Measurements from ENCODE around the gene DIO3. TPM values are rescaled to one million over a fixed set of nuclear protein-coding genes. Genes with fewer than 3 reads are reported as not detected.

The DIO3 gene
- total RNA-seq, 1 experiment from 2014 or later: not detected

DNA sequence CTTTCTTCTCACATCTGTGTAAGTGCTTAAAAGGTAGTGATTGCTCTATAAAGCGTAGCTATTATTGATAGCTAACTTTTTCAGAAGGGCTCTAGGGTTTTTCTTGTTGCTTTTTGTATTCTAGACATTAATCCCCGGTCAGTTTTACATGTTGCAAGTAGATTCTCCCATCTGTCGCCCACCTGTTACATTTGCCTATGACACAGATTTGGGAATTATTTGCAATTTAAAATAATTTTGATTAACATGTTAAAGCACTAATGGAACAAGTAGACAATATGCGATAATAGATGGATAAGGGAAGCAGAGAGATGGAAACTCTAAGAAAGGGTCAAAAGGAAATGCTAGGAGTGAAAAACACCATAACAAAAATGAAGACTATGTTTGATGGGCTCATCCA is 44.5 kb downstream of the DIO3 start:
- Histone ChIP-seq H2BK120ac (ENCODE audit: low read depth, low read length, poor library complexity, severe bottlenecking) (no peak overlapping the region), H2BK12ac (ENCODE audit: insufficient read length, low read depth, low read length) (no peak overlapping the region), H4K8ac (replicated peaks; ENCODE audit: insufficient read length, low read depth, low read length) (no peak overlapping the region), H4K5ac (ENCODE audit: insufficient read length, low read depth, low read length) (no peak overlapping the region), H2AK5ac (ENCODE audit: insufficient read length, low read length) (no peak overlapping the region), H3K79me1 (ENCODE audit: insufficient read depth, low read depth, low read length, poor library complexity, severe bottlenecking) (no peaks in the 10 kb centered on the region), H3K14ac (ENCODE audit: insufficient read depth, low read length) (no peak overlapping the region), H4K20me1 (ENCODE audit: control insufficient read depth, insufficient read depth, insufficient read length) (no peaks in the 10 kb centered on the region), H3K4me2 (ENCODE audit: insufficient read depth, insufficient read length, low read length) (no peak overlapping the region), H3K18ac (ENCODE audit: insufficient read length, low read depth, low read length) (no peak overlapping the region), H3K9me3 (ENCODE audit: control insufficient read depth, low read depth, low read length) (no peaks in the 10 kb centered on the region), H3K79me2 (ENCODE audit: insufficient read depth, low read length) (no peaks in the 10 kb centered on the region), H2BK15ac (ENCODE audit: low read depth, low read length) (no peak overlapping the region), H3K4ac (ENCODE audit: low read depth, low read length) (no peak overlapping the region), H3K9ac (ENCODE audit: extremely low read depth, insufficient read length, low read length) (no peak overlapping the region), H3K27me3 (ENCODE audit: insufficient read depth, low read length) (no peaks in the 10 kb centered on the region), H3T11ph (ENCODE audit: low read length) (no peak overlapping the region), H3K56ac (ENCODE audit: insufficient read length, low read depth, low read length) (no peak overlapping the region), H4K91ac (ENCODE audit: insufficient read length, low read depth, low read length) (no peak overlapping the region), H3K23ac (ENCODE audit: insufficient read length, low read depth, low read length) (no peak overlapping the region), H3K27ac (ENCODE audit: insufficient read length, low read depth, low read length) (no peak overlapping the region), H3K4me1 (ENCODE audit: insufficient read depth, low read length) (no peaks in the 10 kb centered on the region), H2BK5ac (ENCODE audit: insufficient read length, low read length) (no peak overlapping the region), H3K23me2 (ENCODE audit: insufficient read length, low read depth, low read length, poor library complexity, severe bottlenecking) (no peaks in the 10 kb centered on the region), H2AFZ (ENCODE audit: low read length) (no peak overlapping the region), H2BK20ac (ENCODE audit: low read depth, low read length, poor library complexity, severe bottlenecking) (no peak overlapping the region)
- Mint-ChIP-seq H3K27ac (no peak overlapping the region), H3K4me3 (no peak overlapping the region), H3K4me1 (no peaks in the 10 kb centered on the region), H3K36me3 (ENCODE audit: insufficient read depth in 1 of 3, low read depth in 3 of 3) (no peaks in the 10 kb centered on the region; a peak in 1 of 7 replicates), H3K27me3 (ENCODE audit: low read depth) (peaks cover 42% of the 10 kb centered on the region), H3K9me3 (peaks cover 0 to 7% of the 10 kb centered on the region in 2 experiments; a peak in 3 of 5 replicates)
- TF ChIP-seq, protein P1, sequence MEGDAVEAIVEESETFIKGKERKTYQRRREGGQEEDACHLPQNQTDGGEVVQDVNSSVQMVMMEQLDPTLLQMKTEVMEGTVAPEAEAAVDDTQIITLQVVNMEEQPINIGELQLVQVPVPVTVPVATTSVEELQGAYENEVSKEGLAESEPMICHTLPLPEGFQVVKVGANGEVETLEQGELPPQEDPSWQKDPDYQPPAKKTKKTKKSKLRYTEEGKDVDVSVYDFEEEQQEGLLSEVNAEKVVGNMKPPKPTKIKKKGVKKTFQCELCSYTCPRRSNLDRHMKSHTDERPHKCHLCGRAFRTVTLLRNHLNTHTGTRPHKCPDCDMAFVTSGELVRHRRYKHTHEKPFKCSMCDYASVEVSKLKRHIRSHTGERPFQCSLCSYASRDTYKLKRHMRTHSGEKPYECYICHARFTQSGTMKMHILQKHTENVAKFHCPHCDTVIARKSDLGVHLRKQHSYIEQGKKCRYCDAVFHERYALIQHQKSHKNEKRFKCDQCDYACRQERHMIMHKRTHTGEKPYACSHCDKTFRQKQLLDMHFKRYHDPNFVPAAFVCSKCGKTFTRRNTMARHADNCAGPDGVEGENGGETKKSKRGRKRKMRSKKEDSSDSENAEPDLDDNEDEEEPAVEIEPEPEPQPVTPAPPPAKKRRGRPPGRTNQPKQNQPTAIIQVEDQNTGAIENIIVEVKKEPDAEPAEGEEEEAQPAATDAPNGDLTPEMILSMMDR (conservative IDR thresholded peaks at IDR 0.05): no peak
- WGBS (ENCODE audit: extremely low coverage, insufficient read length, low lambda C conversion rate): no CpG with 5 or more reads among the region's 4 CpGs
- no peak for DNase-seq

Other genes with a start within 250 kb of the DIO3 start
- gene PPP2R5C, start 200.2 kb downstream of the DIO3 start, total RNA-seq (2021): 92.8 and 93.0 TPM in 2 replicates

Measured in H9 (cell line).